IMR-90 (cell line): ENCODE results near the gene SMC1A. TPM values are rescaled to one million over a fixed set of nuclear protein-coding genes. Genes with fewer than 3 reads are reported as not detected.

Experiments
- ATAC-seq: fragments of 200-7000 bp; cut with Tn5 transposase; 2 replicates; pipeline ENCODE4 v1.9.1; 2020; ENCODE audit warnings: low read depth, mild to moderate bottlenecking, moderate library complexity
- BruUV-seq: library from RNA; stranded (reverse); fragments of 400-500 nt; replicated peaks from 2 replicates; lab custom pipeline; 2021; lab: Mats Ljungman, UMichigan
- CTCF ChIA-PET: fragments of 300-600 bp; formaldehyde crosslinking; extraction: SDS; loops from one replicate; lab custom pipeline; 2021; ENCODE audit warnings: antibody characterized with exemption; lab: Yijun Ruan, JAX
- POLR2A ChIA-PET: fragments of 300-600 bp; sonication (Branson Sonifier 250); formaldehyde crosslinking; loops from one replicate; lab custom pipeline; 2022; ENCODE audit warnings: antibody characterized with exemption; ENCODE audit not compliant: unreplicated experiment; lab: Charles Lee
- DNase-seq: peaks from one replicate; pipeline ENCODE4 v3.0.0; 2013
- H2AFZ ChIP-seq: replicated peaks from 2 replicates; pipeline ENCODE3; 2013; ENCODE audit warnings: low read length, mild to moderate bottlenecking; ENCODE audit not compliant: poor library complexity
- H2AK5ac ChIP-seq: 2 replicates; pipeline ENCODE4 v1.6.1; 2013; ENCODE audit warnings: low read depth, low read length, inconsistent platforms
- H2AK9ac ChIP-seq: replicated peaks from 2 replicates; pipeline ENCODE3; 2013; ENCODE audit warnings: mild to moderate bottlenecking, low read depth, low read length, moderate library complexity; ENCODE audit not compliant: poor library complexity
- H2BK120ac ChIP-seq: 2 replicates; pipeline ENCODE4 v1.6.1; 2013; ENCODE audit warnings: low read depth, low read length, inconsistent platforms
- H2BK15ac ChIP-seq: 3 replicates; pipeline ENCODE4 v1.6.1; 2013; ENCODE audit warnings: low read depth, low read length, inconsistent platforms
- H2BK20ac ChIP-seq: 2 replicates; pipeline ENCODE4 v1.6.1; 2013; ENCODE audit warnings: low read depth, mild to moderate bottlenecking, inconsistent platforms, low read length, moderate library complexity
- H2BK5ac ChIP-seq: 2 replicates; pipeline ENCODE4 v1.6.1; 2013; ENCODE audit warnings: mild to moderate bottlenecking, low read depth, low read length, inconsistent platforms; ENCODE audit not compliant: poor library complexity, severe bottlenecking
- H3K14ac ChIP-seq: replicated peaks from 2 replicates; pipeline ENCODE4 v1.6.1; 2013; ENCODE audit warnings: low read depth, low read length, inconsistent platforms
- H3K18ac ChIP-seq: 2 replicates; pipeline ENCODE4 v1.6.1; 2013; ENCODE audit warnings: low read depth, low read length, control low read depth
- H3K23ac ChIP-seq: 2 replicates; pipeline ENCODE4 v1.6.1; 2013; ENCODE audit warnings: low read depth, low read length, inconsistent platforms
- H3K27ac ChIP-seq: 2 replicates; pipeline ENCODE4 v1.5.1; 2013; ENCODE audit warnings: mild to moderate bottlenecking, control low read depth, low read length; ENCODE audit not compliant: insufficient read depth
- H3K27me3 ChIP-seq: 2 replicates; pipeline ENCODE4 v1.6.1; 2013; ENCODE audit warnings: low read length; ENCODE audit not compliant: control insufficient read depth, insufficient read depth
- H3K36me3 ChIP-seq: 2 replicates; pipeline ENCODE4 v1.6.1; 2013; ENCODE audit warnings: low read length, mixed read lengths; ENCODE audit not compliant: control insufficient read depth, insufficient read depth
- H3K4ac ChIP-seq: 2 replicates; pipeline ENCODE4 v1.6.1; 2013; ENCODE audit warnings: low read depth, low read length, inconsistent platforms
- H3K4me1 ChIP-seq: 2 replicates; pipeline ENCODE4 v1.6.1; 2013; ENCODE audit warnings: low read length, mixed read lengths; ENCODE audit not compliant: control insufficient read depth, insufficient read depth
- H3K4me2 ChIP-seq: 2 replicates; pipeline ENCODE4 v1.6.1; 2013; ENCODE audit warnings: low read depth, mild to moderate bottlenecking, control low read depth, low read length, moderate library complexity
- H3K4me3 ChIP-seq: 2 replicates; pipeline ENCODE4 v1.5.1; 2013; ENCODE audit warnings: low read depth, mild to moderate bottlenecking, control low read depth, low read length, moderate library complexity; ENCODE audit not compliant: insufficient read depth
- H3K56ac ChIP-seq: 2 replicates; pipeline ENCODE4 v1.6.1; 2013; ENCODE audit warnings: low read length, inconsistent platforms; ENCODE audit not compliant: insufficient read depth; ENCODE audit errors: extremely low read depth
- H3K79me1 ChIP-seq, 2 experiments: 2 replicates each; pipeline ENCODE4 v1.6.1; 2013; ENCODE audit warnings: low read length in 2 of 2, inconsistent platforms in 1 of 2, low read depth in 1 of 2
- H3K9ac ChIP-seq: 2 replicates; pipeline ENCODE4 v1.6.1; 2013; ENCODE audit warnings: low read depth, low read length, control low read depth
- H3K9me1 ChIP-seq: 2 replicates; pipeline ENCODE4 v1.6.1; 2013; ENCODE audit warnings: low read length, inconsistent platforms; ENCODE audit not compliant: insufficient read depth
- H3K9me3 ChIP-seq: 2 replicates; pipeline ENCODE4 v1.6.1; 2013; ENCODE audit warnings: low read length; ENCODE audit not compliant: control insufficient read depth, insufficient read depth
- H4K20me1 ChIP-seq: 2 replicates; pipeline ENCODE4 v1.6.1; 2013; ENCODE audit warnings: low read length, inconsistent platforms; ENCODE audit not compliant: insufficient read depth
- H4K5ac ChIP-seq: 2 replicates; pipeline ENCODE4 v1.6.1; 2013; ENCODE audit warnings: mild to moderate bottlenecking, low read depth, low read length, control low read depth
- H4K8ac ChIP-seq, 2 experiments: 2 replicates each; pipeline ENCODE4 v1.6.1; 2013; ENCODE audit warnings: low read depth in 2 of 2, low read length in 2 of 2, control low read depth in 1 of 2, inconsistent platforms in 1 of 2
- H4K91ac ChIP-seq: 2 replicates; pipeline ENCODE4 v1.6.1; 2013; ENCODE audit warnings: low read depth, low read length, inconsistent platforms; ENCODE audit not compliant: insufficient read depth
- BHLHE40 ChIP-seq: fragments of 150-350 bp; IDR thresholded peaks from 2 replicates; pipeline ENCODE4 v1.6.1; 2016; ENCODE audit warnings: mild to moderate bottlenecking, low read depth, low read length
- CEBPB ChIP-seq: IDR thresholded peaks from 2 replicates; pipeline ENCODE4 v1.6.1; 2012; ENCODE audit warnings: low read depth, low read length, improper control_type of control experiment
- CHD1 ChIP-seq: IDR thresholded peaks from 2 replicates; pipeline ENCODE4 v1.6.1; 2012; ENCODE audit warnings: low read depth, low read length, improper control_type of control experiment
- ELK1 ChIP-seq: fragments of 150-350 bp; IDR thresholded peaks from 2 replicates; pipeline ENCODE4 v1.6.1; 2016; ENCODE audit warnings: low read depth, mild to moderate bottlenecking, low read length, moderate library complexity, borderline replicate concordance
- FOS ChIP-seq: fragments of 150-350 bp; IDR thresholded peaks from 2 replicates; pipeline ENCODE4 v1.6.1; 2016; ENCODE audit warnings: low read depth, low read length
- MAFK ChIP-seq: IDR thresholded peaks from 2 replicates; pipeline ENCODE4 v1.6.1; 2012; ENCODE audit warnings: low read depth, low read length, improper control_type of control experiment
- MAZ ChIP-seq: IDR thresholded peaks from 2 replicates; pipeline ENCODE4 v1.6.1; 2012; ENCODE audit warnings: low read depth, mild to moderate bottlenecking, low read length, improper control_type of control experiment, moderate library complexity, borderline replicate concordance
- MXI1 ChIP-seq: IDR thresholded peaks from 2 replicates; pipeline ENCODE4 v1.6.1; 2012; ENCODE audit warnings: low read depth, mild to moderate bottlenecking, low read length, moderate library complexity, borderline replicate concordance
- NFE2L2 ChIP-seq: fragments of 150-350 bp; IDR thresholded peaks from 2 replicates; pipeline ENCODE4 v1.6.1; 2016; ENCODE audit warnings: low read depth, mild to moderate bottlenecking, low read length
- POLR2A ChIP-seq: IDR thresholded peaks from 2 replicates; pipeline ENCODE4 v1.6.1; 2012; ENCODE audit warnings: mild to moderate bottlenecking, low read depth, low read length
- RAD21 ChIP-seq: IDR thresholded peaks from 2 replicates; pipeline ENCODE4 v1.6.1; 2012; ENCODE audit warnings: low read length, improper control_type of control experiment
- RCOR1 ChIP-seq: IDR thresholded peaks from 2 replicates; pipeline ENCODE4 v1.6.1; 2012; ENCODE audit warnings: mild to moderate bottlenecking, low read length, improper control_type of control experiment; ENCODE audit not compliant: insufficient replicate concordance
- RFX5 ChIP-seq: IDR thresholded peaks from 2 replicates; pipeline ENCODE4 v1.8.0; 2012; ENCODE audit warnings: low read depth, mild to moderate bottlenecking, low read length, moderate library complexity
- SMC3 ChIP-seq: fragments of 150-350 bp; IDR thresholded peaks from 2 replicates; pipeline ENCODE4 v1.6.1; 2016; ENCODE audit warnings: low read depth, mild to moderate bottlenecking, antibody characterized with exemption, low read length, moderate library complexity
- USF2 ChIP-seq: fragments of 150-350 bp; IDR thresholded peaks from 2 replicates; pipeline ENCODE4 v1.6.1; 2017; ENCODE audit warnings: mild to moderate bottlenecking, antibody characterized with exemption, low read length, low read depth
- WGBS, 2 experiments: methylation state at CpG; one replicate each; pipeline versions ENCODE4 v1.1.5 to v1.1.7; 2013; ENCODE audit warnings: missing lambda C conversion rate in 2 of 2; ENCODE audit not compliant: insufficient read length in 1 of 2; ENCODE audit errors: extremely low coverage in 2 of 2; 5-methylcytosine and 5-hydroxymethylcytosine counted together
- dilution Hi-C: fragments of 300-500 bp; cut with HindIII; formaldehyde crosslinking; loops from one replicate; pipeline ENCODE4 v1.14.3; 2018; ENCODE audit warnings: low sequenced_read_pairs; ENCODE audit not compliant: unreplicated experiment
- in situ Hi-C: fragments of 300-500 bp; cut with MboI; formaldehyde crosslinking; loops from 3 replicates; pipeline ENCODE4 v1.14.3; 2019; ENCODE audit warnings: low sequenced_read_pairs, inconsistent platforms, mixed read lengths
- intact Hi-C: fragments of 100-400 bp; cut with micrococcal nuclease; formaldehyde crosslinking; loops from 2 replicates; pipeline ENCODE4 v1.10.0; 2022
- polyA plus RNA-seq, 3 experiments: library from polyadenylated mRNA; depleted of rRNA; stranded (reverse); fragments of >200 nt; gene quantifications; 2 replicates each; pipeline ENCODE4 v1.2.3, GENCODE V29; 2012; ENCODE audit warnings: low replicate concordance in 1 of 3
- total RNA-seq: library from RNA; depleted of rRNA; stranded (reverse); fragments of >200 nt; gene quantifications from 2 replicates; pipeline ENCODE4 v1.2.3, GENCODE V29; 2012
- TF ChIP-seq, protein P1 (sequence below): conservative IDR thresholded peaks from 2 replicates; pipeline ENCODE4 v1.5.1; 2012; ENCODE audit warnings: mild to moderate bottlenecking, low read depth, low read length, improper control_type of control experiment

The SMC1A gene
- total and polyA plus RNA-seq, 2 of the 4 experiments (the other 2 are of a cell fraction): 35.8 to 41.0 TPM

DNA sequence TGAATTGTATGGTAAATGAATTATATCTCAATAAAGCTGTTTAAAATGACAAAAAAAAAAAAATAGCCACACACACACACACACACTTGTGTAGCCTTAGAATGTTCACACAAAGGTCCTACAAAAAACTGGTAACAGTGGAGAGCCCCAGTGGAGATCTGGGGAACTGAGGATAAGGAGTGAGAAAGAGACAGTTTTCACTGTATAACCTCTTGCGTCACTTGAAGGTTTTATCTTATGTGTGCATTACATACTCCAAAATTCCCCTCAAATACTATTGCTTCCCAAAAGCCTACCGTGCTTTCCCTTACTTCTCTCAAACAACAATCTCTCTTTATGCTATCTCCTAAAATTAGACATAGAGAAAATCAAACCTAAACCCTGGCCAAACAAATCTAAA, 67.8 kb downstream of the SMC1A start:
- no peak overlapping the region for H2BK15ac ChIP-seq
- ChIA-PET POLR2A (no interaction called here), CTCF (no interaction called here)
- DNase-seq (peak; percentile 28), ATAC-seq (peak; percentile 80)
- H3K27ac ChIP-seq: no peak overlapping the region
- no peak overlapping the region for H3K23ac ChIP-seq
- H4K20me1 ChIP-seq: no peaks in the 10 kb centered on the region
- no peak overlapping the region for H3K18ac ChIP-seq
- no peaks in the 10 kb centered on the region for H3K4me1 ChIP-seq
- no peak overlapping the region for H2AK9ac ChIP-seq
- no peaks in the 10 kb centered on the region for H3K9me1 ChIP-seq
- no peaks in the 10 kb centered on the region for H3K36me3 ChIP-seq
- no peak overlapping the region for H3K4ac ChIP-seq
- H3K9ac ChIP-seq: no peak overlapping the region
- intact Hi-C loops: no loop called here
- no peak overlapping the region for H4K91ac ChIP-seq
- no peak overlapping the region for H2AK5ac ChIP-seq
- no peak overlapping the region for H4K5ac ChIP-seq
- TF ChIP-seq RFX5 (no peak), MAZ (no peak), ELK1 (no peak), MXI1 (no peak), CHD1 (no peak), FOS (no peak), SMC3 (no peak), POLR2A (no peak), USF2 (no peak), NFE2L2 (no peak), BHLHE40 (no peak), CEBPB (peak; percentile 62; the same call in 1 of the 2 replicates), RCOR1 (no peak), RAD21 (no peak), MAFK (no peak)
- TF ChIP-seq, protein P1, sequence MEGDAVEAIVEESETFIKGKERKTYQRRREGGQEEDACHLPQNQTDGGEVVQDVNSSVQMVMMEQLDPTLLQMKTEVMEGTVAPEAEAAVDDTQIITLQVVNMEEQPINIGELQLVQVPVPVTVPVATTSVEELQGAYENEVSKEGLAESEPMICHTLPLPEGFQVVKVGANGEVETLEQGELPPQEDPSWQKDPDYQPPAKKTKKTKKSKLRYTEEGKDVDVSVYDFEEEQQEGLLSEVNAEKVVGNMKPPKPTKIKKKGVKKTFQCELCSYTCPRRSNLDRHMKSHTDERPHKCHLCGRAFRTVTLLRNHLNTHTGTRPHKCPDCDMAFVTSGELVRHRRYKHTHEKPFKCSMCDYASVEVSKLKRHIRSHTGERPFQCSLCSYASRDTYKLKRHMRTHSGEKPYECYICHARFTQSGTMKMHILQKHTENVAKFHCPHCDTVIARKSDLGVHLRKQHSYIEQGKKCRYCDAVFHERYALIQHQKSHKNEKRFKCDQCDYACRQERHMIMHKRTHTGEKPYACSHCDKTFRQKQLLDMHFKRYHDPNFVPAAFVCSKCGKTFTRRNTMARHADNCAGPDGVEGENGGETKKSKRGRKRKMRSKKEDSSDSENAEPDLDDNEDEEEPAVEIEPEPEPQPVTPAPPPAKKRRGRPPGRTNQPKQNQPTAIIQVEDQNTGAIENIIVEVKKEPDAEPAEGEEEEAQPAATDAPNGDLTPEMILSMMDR: 0 out of 2 replicates have a peak, but pooled peaks have one; percentile 14
- no peak overlapping the region for H3K14ac ChIP-seq
- no peaks in the 10 kb centered on the region for H3K79me1 ChIP-seq
- no peak overlapping the region for H3K4me2 ChIP-seq
- H3K4me3 ChIP-seq: no peak overlapping the region
- H3K27me3 ChIP-seq: peaks cover 15% of the 10 kb centered on the region
- in situ Hi-C loops: no loop called here
- no TSS peak for BruUV-seq
- no peak overlapping the region for H2BK20ac ChIP-seq
- H2BK120ac ChIP-seq: no peak overlapping the region
- H4K8ac ChIP-seq: no peak overlapping the region
- dilution Hi-C loops: no loop called here
- H3K9me3 ChIP-seq: no peaks in the 10 kb centered on the region
- 63% methylated on average over 1 of the region's 2 CpGs; no CpG with 5 or more reads in 1 of the 2 experiments for WGBS, 2 experiments
- no peak overlapping the region for H3K56ac ChIP-seq
- H2AFZ ChIP-seq: no peak overlapping the region
- H2BK5ac ChIP-seq: no peak overlapping the region
